Measurements from ENCODE around the gene LAMB2. TPM values are rescaled to one million over a fixed set of nuclear protein-coding genes. Genes with fewer than 3 reads are reported as not detected.

The LAMB2 gene
- total and polyA plus RNA-seq, 2 donors (not counting 1 experiment from before 2014, with no cell fraction given): 0.67 to 0.74 TPM

GRCh38 chr3:49124203-49124602, 8.6 kb downstream of the LAMB2 start:
- ChIA-PET POLR2A (no interaction called here), CTCF (no interaction called here)
- Histone ChIP-seq H4K20me1 (ENCODE audit: control insufficient read depth, insufficient read depth, low read length, poor library complexity, severe bottlenecking) (no peaks in the 10 kb centered on the region), H3K79me2 (ENCODE audit: control insufficient read depth, insufficient read depth, low read length) (no peaks in the 10 kb centered on the region), H3K4me2 (replicated peaks; ENCODE audit: low read depth, low read length, poor library complexity, severe bottlenecking) (no peak overlapping the region), H3K9me3 (ENCODE audit: control extremely low read depth in 1 of 3, control insufficient read depth in 2 of 3, insufficient read depth in 1 of 3, low read length in 2 of 3) (peaks cover 0 to 5% (median 0%) of the 10 kb centered on the region in 3 donors), H3K4me3 (ENCODE audit: control extremely low read depth in 1 of 5, extremely low read depth in 1 of 5, insufficient read depth in 1 of 5, low read depth in 2 of 5, low read length in 4 of 5) (no peak overlapping the region), H3K27ac (ENCODE audit: low read length in 2 of 2) (no peak overlapping the region), H2AFZ (ENCODE audit: insufficient read depth, low read depth, low read length, poor library complexity, severe bottlenecking) (no peak overlapping the region), H3K27me3 (replicated peaks in 1 of 4; ENCODE audit: control extremely low read depth in 1 of 4, control insufficient read depth in 3 of 4, insufficient read depth in 4 of 4, low read length in 3 of 4) (no peaks in the 10 kb centered on the region), H3K4me1 (ENCODE audit: control insufficient read depth in 2 of 2, insufficient read depth in 2 of 2, low read length in 2 of 2) (peaks cover 10 to 17% of the 10 kb centered on the region in 2 donors), H3K9ac (ENCODE audit: low read length) (no peak overlapping the region), H3K36me3 (replicated peaks in 1 of 2; ENCODE audit: control extremely low read depth in 1 of 2, control insufficient read depth in 1 of 2, extremely low read depth in 1 of 2, insufficient read depth in 2 of 2, low read length in 1 of 2) (peaks cover 0 to under 1% of the 10 kb centered on the region in 2 experiments)
- H3K27ac Mint-ChIP-seq: no peak overlapping the region
- H3K27me3 Mint-ChIP-seq: no peaks in the 10 kb centered on the region
- WGBS (ENCODE audit: insufficient coverage): 96% methylated on average over 7 of the region's 7 CpGs
- intact Hi-C loops (cut with micrococcal nuclease): loop anchor here (5.0 kb wide), 1 partner anchor 548 kb away; the partner anchor contains the start of gene APEH
- no peak for DNase-seq
- peaks cover 12% of the 10 kb centered on the region for H3K4me1 Mint-ChIP-seq
- no peaks in the 10 kb centered on the region for H3K9me3 Mint-ChIP-seq (ENCODE audit: insufficient read depth)
- TF ChIP-seq CTCF (IDR thresholded peaks at IDR 0.05) (no peak), EZH2 (IDR thresholded peaks at IDR 0.05; ENCODE audit: borderline replicate concordance, insufficient read depth, low read depth, low read length, poor library complexity, severe bottlenecking) (no peak)
- no peak for ATAC-seq (ENCODE audit: low read depth)
- no peak overlapping the region for H3K4me3 Mint-ChIP-seq

- DNase-seq (no peak), ATAC-seq (ENCODE audit: low read depth) (no peak)
- H3K27me3 ChIP-seq (replicated peaks in 1 of 4; ENCODE audit: control extremely low read depth in 1 of 4, control insufficient read depth in 3 of 4, insufficient read depth in 4 of 4, low read length in 3 of 4): no peaks in the 10 kb centered on the region
- Mint-ChIP-seq H3K4me1 (peaks cover 15% of the 10 kb centered on the region), H3K9me3 (ENCODE audit: insufficient read depth) (no peaks in the 10 kb centered on the region), H3K4me3 (no peak overlapping the region), H3K27ac (no peak overlapping the region), H3K27me3 (no peaks in the 10 kb centered on the region)
- H2AFZ ChIP-seq (ENCODE audit: insufficient read depth, low read depth, low read length, poor library complexity, severe bottlenecking): no peak overlapping the region
- no peaks in the 10 kb centered on the region for H4K20me1 ChIP-seq (ENCODE audit: control insufficient read depth, insufficient read depth, low read length, poor library complexity, severe bottlenecking)
- intact Hi-C loops (cut with micrococcal nuclease): loop anchor here (5.0 kb wide), 1 partner anchor 549 kb away; the partner anchor contains the start of gene APEH
- TF ChIP-seq CTCF (IDR thresholded peaks at IDR 0.05) (no peak), EZH2 (IDR thresholded peaks at IDR 0.05; ENCODE audit: borderline replicate concordance, insufficient read depth, low read depth, low read length, poor library complexity, severe bottlenecking) (no peak)
- peaks cover 0 to 5% (median 0%) of the 10 kb centered on the region in 3 donors for H3K9me3 ChIP-seq (ENCODE audit: control extremely low read depth in 1 of 3, control insufficient read depth in 2 of 3, insufficient read depth in 1 of 3, low read length in 2 of 3)
- H3K79me2 ChIP-seq (ENCODE audit: control insufficient read depth, insufficient read depth, low read length): peaks cover 3% of the 10 kb centered on the region
- H3K9ac ChIP-seq (ENCODE audit: low read length): no peak overlapping the region
- H3K36me3 ChIP-seq (replicated peaks in 1 of 2; ENCODE audit: control extremely low read depth in 1 of 2, control insufficient read depth in 1 of 2, extremely low read depth in 1 of 2, insufficient read depth in 2 of 2, low read length in 1 of 2): peaks cover 0 to 6% of the 10 kb centered on the region in 2 experiments
- no peak overlapping the region for H3K27ac ChIP-seq (ENCODE audit: low read length in 2 of 2)
- no peak overlapping the region for H3K4me2 ChIP-seq (replicated peaks; ENCODE audit: low read depth, low read length, poor library complexity, severe bottlenecking)
- 95% methylated on average over 17 of the region's 17 CpGs for WGBS (ENCODE audit: insufficient coverage)
- POLR2A ChIA-PET: no interaction called here
- CTCF ChIA-PET: no interaction called here
- no peak overlapping the region for H3K4me3 ChIP-seq (ENCODE audit: control extremely low read depth in 1 of 5, extremely low read depth in 1 of 5, insufficient read depth in 1 of 5, low read depth in 2 of 5, low read length in 4 of 5)
- peaks cover 12 to 21% of the 10 kb centered on the region in 2 donors for H3K4me1 ChIP-seq (ENCODE audit: control insufficient read depth in 2 of 2, insufficient read depth in 2 of 2, low read length in 2 of 2)
Measured at GRCh38 chr3:49123687-49124086, 9.2 kb downstream of the LAMB2 start.

All from B cell (primary cell).